AG10803 (cell line): Measurements from ENCODE around the gene ST6GALNAC6.
A peak's percentile ranks its signal among the peaks of the same experiment; 100 is the strongest.
"Not testable (repeated sequence)": the region's sequence is repeated elsewhere in the genome, so short reads cannot be mapped to it uniquely, and the experiment has no call there.

Experiments
- DNase-seq: peaks from one replicate; pipeline ENCODE4 v3.0.0; 2010; ENCODE audit warnings: low read depth
- H3K4me3 ChIP-seq: 2 replicates; pipeline ENCODE4 v1.5.1; 2011; ENCODE audit warnings: mild to moderate bottlenecking, low read length, control low read depth
- CTCF ChIP-seq: conservative IDR thresholded peaks from 2 replicates; pipeline ENCODE4 v1.5.1; 2011; ENCODE audit warnings: mild to moderate bottlenecking, low read length, control low read depth, inconsistent platforms

ST6GALNAC6 gene

GRCh38 chr9:127874301-127875221 lies 24.8 kb downstream of the ST6GALNAC6 start:
- no peak overlapping the region for H3K4me3 ChIP-seq
- no peak for TF ChIP-seq CTCF
- DNase-seq = no peak

GRCh38 chr9:127873886-127874285 lies 25.5 kb downstream of the ST6GALNAC6 start:
- H3K4me3 ChIP-seq = no peak overlapping the region
- no peak for TF ChIP-seq CTCF
- DNase-seq = peak; percentile 66

- no peak for TF ChIP-seq CTCF
- no peak for DNase-seq
- no peak overlapping the region for H3K4me3 ChIP-seq
Observed at GRCh38 chr9:127873223-127873691, 26.1 kb downstream of the ST6GALNAC6 start.

GRCh38 chr9:127872369-127873222 lies 26.8 kb downstream of the ST6GALNAC6 start:
- no peak for TF ChIP-seq CTCF
- no peak overlapping the region for H3K4me3 ChIP-seq
- DNase-seq = no peak

- DNase-seq = no peak
- H3K4me3 ChIP-seq = no peak overlapping the region
- no peak for TF ChIP-seq CTCF
Observed at GRCh38 chr9:127871531-127871930, 27.9 kb downstream of the ST6GALNAC6 start.

GRCh38 chr9:127870887-127871286 lies 28.5 kb downstream of the ST6GALNAC6 start:
- no peak for TF ChIP-seq CTCF
- H3K4me3 ChIP-seq = no peak overlapping the region
- DNase-seq = no peak

GRCh38 chr9:127870153-127870491 lies 29.3 kb downstream of the ST6GALNAC6 start:
- H3K4me3 ChIP-seq = not testable (repeated sequence)

More at GRCh38 chr9:127870153-127870491, 29.3 kb downstream of the ST6GALNAC6 start:
- DNase-seq = not testable (repeated sequence)
